Transverse colon (tissue), 4 donors: ENCODE data around the gene KLHDC4.

Source experiments
- CTCF ChIP-seq, 5 experiments: fragments of 200-600 bp in 3 of 5; fragments of 450-650 bp in 2 of 5; sonication (generic) in 3 of 5; IDR thresholded peaks; 1 replicate in 2 of 5; 2 replicates in 3 of 5; pipeline ENCODE4 v1.5.1; 2016 to 2017; ENCODE audit warnings: antibody characterized with exemption in 5 of 5, inconsistent platforms in 3 of 5, mild to moderate bottlenecking in 2 of 5, moderate library complexity in 1 of 5
- POLR2AphosphoS5 ChIP-seq, 3 donors: sonication (generic); formaldehyde crosslinking; IDR thresholded peaks; one replicate each; pipeline ENCODE4 v1.6.1; 2016; ENCODE audit warnings: antibody characterized with exemption in 3 of 3

GRCh38 chr16:87802670-87803069 lies 36.9 kb upstream of the KLHDC4 start:
- TF ChIP-seq CTCF (IDR thresholded peaks at IDR 0.05): no peak
- TF ChIP-seq POLR2AphosphoS5 (IDR thresholded peaks at IDR 0.05): no peak
